H1 (cell line): ENCODE results near the gene OVCA2. TPM values are rescaled to one million over a fixed set of nuclear protein-coding genes. Genes with fewer than 3 reads are reported as not detected.

Experiments used
- CTCF ChIA-PET: fragments of 300-600 bp; sonication (Branson Sonifier 250); formaldehyde crosslinking; loops from one replicate; lab custom pipeline; 2021; ENCODE audit not compliant: partially characterized antibody; lab: Charles Lee
- POLR2A ChIA-PET: fragments of 300-600 bp; sonication (Branson Sonifier 250); formaldehyde crosslinking; loops from one replicate; lab custom pipeline; 2021; ENCODE audit warnings: inconsistent platforms; ENCODE audit not compliant: partially characterized antibody; lab: Charles Lee
- DNase-seq, 2 experiments: peaks; one replicate each; pipeline versions ENCODE4 v3.0.0 to v3.0.0-alpha.2; 2010 to 2022; ENCODE audit warnings: low spot score in 2 of 2, low read depth in 1 of 2, mixed read lengths in 1 of 2
- FAIRE-seq: peaks from 2 replicates; lab custom pipeline; 2011; peaks lifted over from hg19 to GRCh38; lab: Jason Lieb, UNC
- H2AFZ ChIP-seq: 2 replicates; pipeline ENCODE4 v1.8.1; 2012; ENCODE audit warnings: low read length, inconsistent platforms
- H2AK5ac ChIP-seq: 2 replicates; pipeline ENCODE4 v1.6.1; 2013; ENCODE audit warnings: low read depth, low read length
- H2BK120ac ChIP-seq: replicated peaks from 2 replicates; pipeline ENCODE3; 2013; ENCODE audit warnings: low read depth, low read length, inconsistent platforms
- H2BK12ac ChIP-seq: 2 replicates; pipeline ENCODE4 v1.6.1; 2013; ENCODE audit warnings: low read depth, low read length
- H2BK15ac ChIP-seq: 2 replicates; pipeline ENCODE4 v1.6.1; 2013; ENCODE audit warnings: low read length
- H2BK20ac ChIP-seq: 2 replicates; pipeline ENCODE4 v1.6.1; 2013; ENCODE audit warnings: low read length
- H2BK5ac ChIP-seq: 2 replicates; pipeline ENCODE4 v1.6.1; 2013; ENCODE audit warnings: low read depth, low read length
- H3K14ac ChIP-seq: 2 replicates; pipeline ENCODE4 v1.6.1; 2013; ENCODE audit warnings: inconsistent platforms; ENCODE audit not compliant: insufficient read length
- H3K18ac ChIP-seq: 2 replicates; pipeline ENCODE4 v1.6.1; 2013; ENCODE audit warnings: low read length; ENCODE audit errors: extremely low read depth
- H3K23ac ChIP-seq: 2 replicates; pipeline ENCODE4 v1.6.1; 2013; ENCODE audit warnings: inconsistent platforms; ENCODE audit not compliant: insufficient read length
- H3K23me2 ChIP-seq: 2 replicates; pipeline ENCODE4 v1.6.1; 2013; ENCODE audit warnings: low read depth, low read length
- H3K27ac ChIP-seq: 2 replicates; pipeline ENCODE4 v1.6.1; 2011; ENCODE audit warnings: low read depth, low read length, inconsistent platforms
- H3K27me3 ChIP-seq, 4 experiments: replicated peaks in 1 of 4; 1 replicate in 1 of 4; 2 replicates in 3 of 4; pipeline versions ENCODE4 v1.6.1 to v1.8.1; 2011 to 2013; ENCODE audit warnings: low read length in 3 of 4, mild to moderate bottlenecking in 3 of 4, inconsistent platforms in 2 of 4, mixed read lengths in 2 of 4, moderate library complexity in 1 of 4; ENCODE audit not compliant: control insufficient read depth in 3 of 4, insufficient read depth in 3 of 4; ENCODE audit errors: extremely low read depth in 1 of 4
- H3K36me3 ChIP-seq, 4 experiments: 2 replicates each; pipeline versions ENCODE4 v1.6.1 to v1.8.1; 2011 to 2013; ENCODE audit warnings: mild to moderate bottlenecking in 4 of 4, low read length in 3 of 4, moderate library complexity in 2 of 4, control low read depth in 1 of 4, inconsistent platforms in 1 of 4; ENCODE audit not compliant: insufficient read depth in 4 of 4, control insufficient read depth in 2 of 4
- H3K4ac ChIP-seq: replicated peaks from 2 replicates; pipeline ENCODE3; 2013; ENCODE audit warnings: low read length, low read depth, mixed read lengths, inconsistent platforms; ENCODE audit not compliant: insufficient read length
- H3K4me1 ChIP-seq, 4 experiments: replicated peaks in 1 of 4; 1 replicate in 1 of 4; 2 replicates in 3 of 4; pipeline versions ENCODE4 v1.6.1 to v1.8.1; 2011 to 2013; ENCODE audit warnings: low read length in 3 of 4, inconsistent platforms in 2 of 4, mixed read lengths in 1 of 4; ENCODE audit not compliant: insufficient read depth in 4 of 4, control insufficient read depth in 3 of 4
- H3K4me2 ChIP-seq, 2 experiments: 2 replicates each; pipeline versions ENCODE4 v1.6.1 to v1.8.1; 2011 to 2013; ENCODE audit warnings: low read depth in 2 of 2, low read length in 2 of 2, control low read depth in 1 of 2, inconsistent platforms in 1 of 2, mild to moderate bottlenecking in 1 of 2; ENCODE audit not compliant: insufficient read depth in 1 of 2
- H3K4me3 ChIP-seq, 4 experiments: fragments of 200-600, 300-600 bp in 1 of 4; sonication (generic), shearing (Covaris generic), sonication (Bioruptor Twin) in 1 of 4; 2 replicates each; pipeline versions ENCODE4 v1.5.1 to v1.8.1; 2011 to 2016; ENCODE audit warnings: low read length in 4 of 4, low read depth in 3 of 4, control low read depth in 2 of 4, inconsistent platforms in 2 of 4, mild to moderate bottlenecking in 2 of 4, mixed read lengths in 1 of 4, moderate library complexity in 1 of 4; ENCODE audit not compliant: insufficient read depth in 2 of 4; ENCODE audit errors: extremely low read depth in 1 of 4
- H3K56ac ChIP-seq: replicated peaks from 2 replicates; pipeline ENCODE3; 2013; ENCODE audit warnings: low read depth, mild to moderate bottlenecking, mixed read lengths, low read length, inconsistent platforms; ENCODE audit not compliant: insufficient read length
- H3K79me1 ChIP-seq: 2 replicates; pipeline ENCODE4 v1.6.1; 2013; ENCODE audit warnings: low read depth, low read length, control low read depth
- H3K79me2 ChIP-seq, 2 experiments: 2 replicates each; pipeline versions ENCODE4 v1.6.1 to v1.8.1; 2012 to 2013; ENCODE audit warnings: low read length in 2 of 2, mild to moderate bottlenecking in 2 of 2, inconsistent platforms in 1 of 2; ENCODE audit not compliant: insufficient read depth in 2 of 2, control insufficient read depth in 1 of 2
- H3K9ac ChIP-seq, 4 experiments: replicated peaks in 1 of 4; 1 replicate in 1 of 4; 2 replicates in 3 of 4; pipeline versions ENCODE4 v1.6.1 to v1.8.1; 2011 to 2013; ENCODE audit warnings: low read depth in 3 of 4, low read length in 3 of 4, control low read depth in 2 of 4, mild to moderate bottlenecking in 2 of 4, moderate library complexity in 2 of 4, inconsistent platforms in 1 of 4; ENCODE audit errors: extremely low read depth in 1 of 4
- H3K9me3 ChIP-seq, 2 experiments: 2 replicates each; pipeline versions ENCODE4 v1.6.1 to v1.8.1; 2012 to 2013; ENCODE audit warnings: mild to moderate bottlenecking in 2 of 2, moderate library complexity in 2 of 2, control low read depth in 1 of 2, inconsistent platforms in 1 of 2, low read depth in 1 of 2, low read length in 1 of 2, mixed read lengths in 1 of 2; ENCODE audit not compliant: insufficient read depth in 2 of 2
- H4K20me1 ChIP-seq, 2 experiments: replicated peaks in 1 of 2; 2 replicates each; pipeline versions ENCODE3 to v1.8.1; 2011 to 2013; ENCODE audit warnings: inconsistent platforms in 2 of 2, low read length in 2 of 2, mild to moderate bottlenecking in 1 of 2; ENCODE audit not compliant: insufficient read depth in 2 of 2, control insufficient read depth in 1 of 2
- H4K5ac ChIP-seq: 2 replicates; pipeline ENCODE4 v1.6.1; 2013; ENCODE audit warnings: low read length, low read depth, mixed read lengths, inconsistent platforms; ENCODE audit not compliant: insufficient read length
- H4K8ac ChIP-seq: 2 replicates; pipeline ENCODE4 v1.8.0; 2013; ENCODE audit warnings: mild to moderate bottlenecking, moderate library complexity, low read length, inconsistent platforms; ENCODE audit not compliant: insufficient read depth; ENCODE audit errors: extremely low read depth
- H4K91ac ChIP-seq: replicated peaks from 2 replicates; pipeline ENCODE3; 2013; ENCODE audit warnings: low read length, mixed read lengths, inconsistent platforms; ENCODE audit not compliant: insufficient read length
- ATF2 ChIP-seq: IDR thresholded peaks from 2 replicates; pipeline ENCODE4 v1.6.1; 2012; ENCODE audit warnings: low read length, inconsistent platforms
- BACH1 ChIP-seq: IDR thresholded peaks from 2 replicates; pipeline ENCODE4 v1.6.1; 2012; ENCODE audit warnings: low read length, improper control_type of control experiment
- CREB1 ChIP-seq: IDR thresholded peaks from 2 replicates; pipeline ENCODE4 v1.6.1; 2012; ENCODE audit warnings: inconsistent platforms
- EZH2 ChIP-seq: fragments of 200-600 bp; sonication (generic); IDR thresholded peaks from 2 replicates; pipeline ENCODE4 v1.7.1; 2012; ENCODE audit warnings: low read depth, mild to moderate bottlenecking, moderate library complexity, low read length, inconsistent platforms; ENCODE audit not compliant: severe bottlenecking
- JUND ChIP-seq: IDR thresholded peaks from 2 replicates; pipeline ENCODE4 v1.6.1; 2011; ENCODE audit warnings: mild to moderate bottlenecking, improper control_type of control experiment, low read length
- KDM5A ChIP-seq: fragments of 200-600 bp; IDR thresholded peaks from 2 replicates; pipeline ENCODE4 v1.7.1; 2012; ENCODE audit warnings: mild to moderate bottlenecking, low read length, inconsistent platforms, mixed read lengths
- NRF1 ChIP-seq: IDR thresholded peaks from 2 replicates; pipeline ENCODE4 v1.6.1; 2011; ENCODE audit warnings: mild to moderate bottlenecking, low read depth, low read length, improper control_type of control experiment
- RAD21 ChIP-seq, 2 experiments: IDR thresholded peaks in 1 of 2; conservative IDR thresholded peaks in 1 of 2; 2 replicates each; pipeline ENCODE4 v1.6.1; 2011; ENCODE audit warnings: low read depth in 2 of 2, low read length in 2 of 2, improper control_type of control experiment in 1 of 2, inconsistent platforms in 1 of 2, mild to moderate bottlenecking in 1 of 2, moderate library complexity in 1 of 2
- RNF2 ChIP-seq: fragments of 200-900, 300-1000 bp; sonication (generic); IDR thresholded peaks from 2 replicates; pipeline ENCODE4 v1.7.1; 2016; ENCODE audit warnings: borderline replicate concordance, low read depth, mild to moderate bottlenecking, antibody characterized with exemption, low read length; ENCODE audit not compliant: poor library complexity, severe bottlenecking; ENCODE audit errors: missing control alignments
- SUZ12 ChIP-seq: fragments of 200-600 bp; sonication (generic); IDR thresholded peaks from 2 replicates; pipeline ENCODE4 v1.6.1; 2012; ENCODE audit warnings: mild to moderate bottlenecking, inconsistent platforms, low read length, moderate library complexity, mixed read lengths
- TAF7 ChIP-seq: optimal IDR thresholded peaks from 2 replicates; pipeline ENCODE3; 2011; ENCODE audit warnings: low read depth, mild to moderate bottlenecking, inconsistent platforms, low read length, moderate library complexity, borderline replicate concordance
- TBP ChIP-seq: IDR thresholded peaks from 2 replicates; pipeline ENCODE4 v1.6.1; 2011; ENCODE audit warnings: low read depth, low read length, improper control_type of control experiment
- WGBS, 2 experiments: shearing (Covaris generic) in 1 of 2; methylation state at CpG; one replicate each; pipeline versions ENCODE4 v1.1.6 to v1.1.7; 2013 to 2015; ENCODE audit warnings: low lambda C conversion rate in 2 of 2, mixed read lengths in 2 of 2, inconsistent platforms in 1 of 2, low coverage in 1 of 2, missing lambda C conversion rate in 1 of 2; ENCODE audit not compliant: insufficient replicate concordance in 2 of 2, insufficient coverage in 1 of 2, insufficient read length in 1 of 2; ENCODE audit errors: extremely low coverage in 1 of 2, missing lambda C conversion rate in 1 of 2; 5-methylcytosine and 5-hydroxymethylcytosine counted together
- polyA plus RNA-seq, 7 experiments: library from polyadenylated mRNA; depleted of rRNA in 3 of 7; stranded (reverse) in 5 of 7; unstranded in 2 of 7; fragments of >200 nt in 5 of 7; fragments of 200-250 nt in 2 of 7; gene quantifications; 1 replicate in 5 of 7; 2 replicates in 1 of 7; 4 replicates in 1 of 7; pipeline versions ENCODE4 v1.2.1 to v1.2.3, GENCODE V29; 2011 to 2013; ENCODE audit warnings: missing spikeins in 2 of 7, mixed read lengths in 2 of 7
- total RNA-seq: library from RNA; stranded (reverse); fragmentation: NEBNext Ultra II Directional; extraction: Animal tissue kit (Norgen Biotek cat#: 25700); gene quantifications from 2 replicates; pipeline ENCODE4 v1.2.1, GENCODE V29; 2021

OVCA2 gene
- total and polyA plus RNA-seq, 2 of the 8 experiments (the other 6 are each of a cell fraction or from before 2014, with no cell fraction given) = 15.3 to 37.0 TPM

- no peak overlapping the region for H4K91ac ChIP-seq
- CTCF ChIA-PET = interaction anchor here (0.8 to 1.9 kb wide), 5 partner anchors 8 to 111 kb away, joined by 3 to 5 read pairs (median 4); no protein-coding TSS in a partner anchor
- no peaks in the 10 kb centered on the region for H3K9me3 ChIP-seq
- POLR2A ChIA-PET = no interaction called here
- H3K23ac ChIP-seq = no peak overlapping the region
- no peak overlapping the region for H4K8ac ChIP-seq
- H2BK15ac ChIP-seq = no peak overlapping the region
- H3K56ac ChIP-seq = no peak overlapping the region
- H3K4ac ChIP-seq = no peak overlapping the region
- no peak overlapping the region for H2AK5ac ChIP-seq
- DNase-seq (no peak), FAIRE-seq (no peak)
- peaks cover 2% of the 10 kb centered on the region in 2 experiments for H4K20me1 ChIP-seq
- H3K4me1 ChIP-seq = peaks cover 0 to 16% (median 6%) of the 10 kb centered on the region in 4 experiments; a peak in 6 of 7 replicates
- no peak overlapping the region for H2AFZ ChIP-seq
- H3K4me3 ChIP-seq = no peak overlapping the region
- H4K5ac ChIP-seq = no peak overlapping the region
- no peak overlapping the region for H3K9ac ChIP-seq
- H3K14ac ChIP-seq = no peak overlapping the region
- H3K36me3 ChIP-seq = peaks cover 0 to 6% (median 0%) of the 10 kb centered on the region in 4 experiments; a peak in 1 of 8 replicates
- peaks cover 32 to 69% (median 63%) of the 10 kb centered on the region in 4 experiments for H3K27me3 ChIP-seq
- 81% methylated on average over 8 of the region's 8 CpGs; no CpG with 5 or more reads in 1 of the 2 experiments for WGBS, 2 experiments
- H2BK20ac ChIP-seq = no peak overlapping the region
- no peak overlapping the region for H2BK120ac ChIP-seq
- H3K18ac ChIP-seq = no peak overlapping the region
- no peaks in the 10 kb centered on the region for H3K79me2 ChIP-seq
- no peak overlapping the region for H2BK12ac ChIP-seq
- H3K4me2 ChIP-seq = no peak overlapping the region
- no peak overlapping the region for H2BK5ac ChIP-seq
- H3K79me1 ChIP-seq = no peaks in the 10 kb centered on the region
- H3K23me2 ChIP-seq = peaks cover 10% of the 10 kb centered on the region; the same call in 1 of the 2 replicates
- no peak overlapping the region for H3K27ac ChIP-seq
- TF ChIP-seq RAD21 (IDR thresholded peaks at IDR 0.05 in 1 of 2, conservative IDR thresholded peaks at IDR 0.05 in 1 of 2; ENCODE audit: low read depth in 2 of 2, low read length in 2 of 2) (no peak), ATF2 (no peak), KDM5A (no peak), EZH2 (no peak), BACH1 (no peak), TBP (no peak), CREB1 (no peak), NRF1 (no peak), SUZ12 (no peak), RNF2 (no peak), TAF7 (no peak), JUND (no peak)
These were observed 21.1 kb upstream of the OVCA2 start for GRCh38 chr17:2020721-2021120.
